ENCODE measurements around the gene UNC93B1.

The UNC93B1 gene

DNA sequence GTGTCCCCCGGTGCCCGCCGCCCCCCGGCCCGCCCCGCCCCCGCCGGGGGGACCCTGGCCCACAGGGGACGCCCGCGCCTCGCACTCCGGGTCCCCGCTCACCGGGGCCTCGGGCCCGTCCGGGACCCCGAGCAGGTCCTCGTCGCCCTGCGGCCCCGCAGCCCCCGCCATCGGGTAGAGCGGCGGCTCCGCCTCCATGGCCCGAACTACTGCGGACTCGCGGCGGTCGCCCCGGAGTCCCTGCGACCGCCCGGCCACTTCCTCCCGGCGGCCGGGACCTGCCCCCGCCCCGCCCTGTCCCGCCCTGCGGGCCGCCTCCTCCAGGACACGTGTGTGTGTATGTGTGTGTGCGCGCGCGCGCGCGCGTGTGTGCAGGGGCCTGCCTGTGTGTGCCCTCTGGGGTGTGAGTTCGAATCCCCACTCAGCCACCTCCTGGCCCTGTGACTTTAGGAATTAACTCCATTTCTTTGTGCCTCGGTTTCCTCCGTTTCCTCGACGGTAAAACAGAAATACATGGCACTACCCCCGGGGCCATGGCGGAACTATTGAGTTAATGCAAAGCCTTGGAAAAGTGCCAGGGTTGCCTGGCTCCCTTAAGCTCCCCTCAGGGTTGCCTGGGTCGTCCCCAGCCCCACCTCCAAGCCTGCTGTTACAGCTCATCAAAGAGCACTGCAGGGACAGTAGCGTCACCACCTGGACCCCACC lies at the start of gene UNC93B1:
Gene UNC93B1 (minus strand): TSS at position 252 of the 705 bp plus-strand sequence. CDS start 54 bp downstream, at position 198.
- peak; percentile 76 for DNase-seq

- DNase-seq = no peak
Observed at GRCh38 chr11:68053117-68053516, 49.2 kb upstream of the UNC93B1 start.

GRCh38 chr11:68052137-68052873 lies 48.4 kb upstream of the UNC93B1 start:
- DNase-seq = no peak

GRCh38 chr11:68051191-68052136 lies 47.6 kb upstream of the UNC93B1 start:
- DNase-seq = no peak

GRCh38 chr11:68050371-68050841 lies 46.5 kb upstream of the UNC93B1 start:
- DNase-seq = no peak

DNA sequence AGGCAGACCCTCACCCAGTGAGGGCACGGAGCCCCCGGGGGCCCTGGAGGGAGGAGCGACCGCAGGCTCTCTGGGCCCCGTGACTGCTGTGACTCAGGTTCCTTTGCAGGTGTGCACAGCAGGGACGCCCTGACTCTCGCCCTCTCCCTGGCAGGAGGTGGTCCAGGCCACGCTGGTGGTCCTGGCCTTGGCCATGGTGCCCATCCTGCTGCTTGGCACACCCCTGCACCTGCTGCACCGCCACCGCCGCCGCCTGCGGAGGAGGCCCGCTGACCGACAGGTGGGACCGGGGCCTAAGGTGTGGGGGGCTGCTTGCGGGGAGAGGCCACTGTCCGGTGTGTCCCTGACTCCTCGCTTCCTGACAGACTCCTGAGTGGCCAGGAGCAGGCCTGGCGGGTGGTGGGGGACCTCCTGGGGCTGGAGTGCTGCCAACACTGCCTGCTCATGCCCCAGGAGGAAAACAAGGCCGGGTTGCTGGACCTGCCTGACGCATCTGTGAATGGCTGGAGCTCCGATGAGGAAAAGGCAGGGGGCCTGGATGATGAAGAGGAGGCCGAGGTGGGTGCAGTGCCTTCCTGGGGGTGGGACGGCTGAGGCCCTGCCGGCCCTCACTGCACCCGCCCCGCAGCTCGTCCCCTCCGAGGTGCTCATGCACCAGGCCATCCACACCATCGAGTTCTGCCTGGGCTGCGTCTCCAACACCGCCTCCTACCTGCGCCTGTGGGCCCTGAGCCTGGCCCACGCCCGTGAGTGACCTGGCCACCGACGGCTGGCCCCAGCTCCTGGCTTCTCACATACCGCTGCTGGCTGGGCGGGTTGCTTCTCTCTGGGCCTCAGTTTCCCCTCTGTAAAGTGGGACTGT lies 45.8 kb upstream of the UNC93B1 start:
- no peak for DNase-seq

- DNase-seq = no peak
Observed at GRCh38 chr11:68048681-68049508, 45.0 kb upstream of the UNC93B1 start.

DNA sequence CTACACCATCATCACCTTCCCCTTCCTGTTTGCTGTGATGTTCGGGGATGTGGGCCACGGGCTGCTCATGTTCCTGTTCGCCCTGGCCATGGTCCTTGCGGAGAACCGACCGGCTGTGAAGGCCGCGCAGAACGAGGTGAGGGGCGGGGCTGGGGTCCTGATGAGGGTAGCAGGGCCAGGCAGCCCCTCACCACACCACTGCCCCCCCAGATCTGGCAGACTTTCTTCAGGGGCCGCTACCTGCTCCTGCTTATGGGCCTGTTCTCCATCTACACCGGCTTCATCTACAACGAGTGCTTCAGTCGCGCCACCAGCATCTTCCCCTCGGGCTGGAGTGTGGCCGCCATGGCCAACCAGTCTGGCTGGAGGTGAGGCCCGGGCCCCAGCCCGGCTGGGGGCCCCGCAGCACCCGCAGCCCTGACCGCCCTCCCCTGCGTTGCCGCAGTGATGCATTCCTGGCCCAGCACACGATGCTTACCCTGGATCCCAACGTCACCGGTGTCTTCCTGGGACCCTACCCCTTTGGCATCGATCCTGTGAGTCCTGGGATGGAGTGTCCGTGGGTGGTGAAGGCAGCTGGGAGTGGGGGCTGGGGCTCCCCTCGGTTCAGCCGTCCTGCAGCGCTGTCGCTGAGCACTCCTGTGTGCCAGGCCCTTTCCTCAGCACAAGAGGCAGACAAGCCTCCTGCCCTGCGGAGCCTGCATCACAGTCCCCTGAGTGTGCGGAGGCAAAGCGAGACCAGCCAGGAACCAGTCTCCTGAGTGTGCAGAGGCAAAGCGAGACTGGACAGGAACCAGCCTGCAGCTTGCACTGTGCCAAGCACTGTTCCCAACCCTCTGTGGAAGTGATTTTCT lies 43.8 kb upstream of the UNC93B1 start:
- DNase-seq = no peak

GRCh38 chr11:68044898-68045351 lies 41.0 kb upstream of the UNC93B1 start:
- no peak for DNase-seq

DNA sequence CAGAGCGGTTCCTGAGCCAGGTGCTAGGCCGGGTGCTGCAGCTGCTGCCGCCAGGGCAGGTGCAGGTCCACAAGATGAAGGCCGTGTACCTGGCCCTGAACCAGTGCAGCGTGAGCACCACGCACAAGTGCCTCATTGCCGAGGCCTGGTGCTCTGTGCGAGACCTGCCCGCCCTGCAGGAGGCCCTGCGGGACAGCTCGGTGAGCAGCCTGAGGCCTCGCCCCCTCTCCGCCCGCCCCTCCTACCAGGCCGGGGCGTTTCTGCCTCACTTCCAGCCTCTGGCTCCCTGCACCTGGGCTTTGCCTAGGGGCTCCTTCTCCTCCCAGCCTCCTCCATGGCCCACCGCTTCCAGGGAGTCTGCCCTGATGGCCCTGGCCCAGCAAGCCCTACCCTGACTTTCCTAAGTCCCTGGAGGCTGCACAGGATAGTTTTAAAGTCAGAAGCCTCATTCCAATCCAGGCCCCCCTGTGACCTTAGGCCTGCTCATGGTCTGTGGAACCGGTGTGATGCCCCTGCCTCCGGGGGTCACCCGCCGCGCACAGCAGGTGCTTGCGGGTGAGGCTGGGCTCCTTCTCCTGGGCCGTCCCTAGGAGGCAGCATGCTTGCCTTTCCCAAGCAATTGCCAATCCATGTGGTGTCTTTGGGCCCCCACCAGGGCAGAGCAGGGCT lies 40.4 kb upstream of the UNC93B1 start:
- no peak for DNase-seq

DNA sequence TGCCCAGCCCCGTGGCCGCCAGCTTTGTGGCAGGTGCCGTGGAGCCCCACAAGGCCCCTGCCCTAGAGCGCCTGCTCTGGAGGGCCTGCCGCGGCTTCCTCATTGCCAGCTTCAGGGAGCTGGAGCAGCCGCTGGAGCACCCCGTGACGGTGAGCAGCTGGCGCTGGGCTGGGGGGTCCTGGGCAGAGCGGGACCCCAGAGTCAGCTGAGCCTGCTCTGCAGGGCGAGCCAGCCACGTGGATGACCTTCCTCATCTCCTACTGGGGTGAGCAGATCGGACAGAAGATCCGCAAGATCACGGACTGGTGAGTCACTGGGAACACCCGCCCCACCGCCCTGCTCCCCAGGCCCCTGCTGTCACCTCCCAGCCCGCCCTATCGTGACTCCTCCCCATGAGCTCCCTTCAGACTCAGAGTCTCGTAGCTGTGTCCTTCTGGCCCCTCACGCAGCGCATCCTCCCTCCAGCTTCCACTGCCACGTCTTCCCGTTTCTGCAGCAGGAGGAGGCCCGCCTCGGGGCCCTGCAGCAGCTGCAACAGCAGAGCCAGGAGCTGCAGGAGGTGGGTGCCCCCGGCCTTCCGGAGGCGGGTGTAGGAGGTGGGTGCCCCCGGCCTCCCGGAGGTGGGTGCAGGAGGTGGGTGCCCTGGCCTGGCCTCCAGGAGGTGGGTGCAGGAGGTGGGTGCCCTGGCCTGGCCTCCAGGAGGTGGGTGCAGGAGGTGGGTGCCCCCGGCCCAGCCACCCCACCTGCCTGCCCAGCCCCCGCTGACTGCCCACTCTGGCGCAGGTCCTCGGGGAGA lies 39.6 kb upstream of the UNC93B1 start:
- DNase-seq = no peak

- no peak for DNase-seq
Observed at GRCh38 chr11:68043029-68043348, 39.1 kb upstream of the UNC93B1 start.

DNA sequence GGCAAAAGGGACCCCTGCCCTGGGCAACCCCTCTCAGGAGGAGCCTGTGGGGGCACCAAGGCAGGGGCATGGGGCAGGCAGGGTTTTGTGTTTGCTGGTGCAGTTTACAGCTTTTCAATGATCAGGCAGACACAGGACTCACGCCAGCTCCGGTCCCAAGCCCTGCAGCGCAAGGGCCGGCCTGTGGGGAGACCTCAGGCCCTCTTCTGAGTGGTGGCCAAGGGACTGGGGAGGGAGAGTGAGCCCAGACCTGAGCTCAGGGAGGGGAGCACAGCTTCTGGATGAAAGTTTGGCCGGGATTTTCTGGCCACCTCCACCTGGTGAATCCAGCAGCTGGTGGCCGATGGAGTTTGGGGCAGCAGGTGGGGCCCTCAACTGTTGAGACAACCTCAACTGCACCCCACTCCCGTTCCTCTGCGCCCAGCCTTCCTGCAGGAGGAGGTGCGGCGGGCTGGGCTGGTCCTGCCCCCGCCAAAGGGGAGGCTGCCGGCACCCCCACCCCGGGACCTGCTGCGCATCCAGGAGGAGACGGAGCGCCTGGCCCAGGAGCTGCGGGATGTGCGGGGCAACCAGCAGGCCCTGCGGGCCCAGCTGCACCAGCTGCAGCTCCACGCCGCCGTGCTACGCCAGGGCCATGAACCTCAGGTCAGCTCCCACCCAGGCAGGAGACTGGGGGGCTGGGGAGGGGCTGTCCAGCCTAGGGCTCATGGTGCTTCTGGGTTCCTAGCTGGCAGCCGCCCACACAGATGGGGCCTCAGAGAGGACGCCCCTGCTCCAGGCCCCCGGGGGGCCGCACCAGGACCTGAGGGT lies 38.5 kb upstream of the UNC93B1 start:
- no peak for DNase-seq

DNA sequence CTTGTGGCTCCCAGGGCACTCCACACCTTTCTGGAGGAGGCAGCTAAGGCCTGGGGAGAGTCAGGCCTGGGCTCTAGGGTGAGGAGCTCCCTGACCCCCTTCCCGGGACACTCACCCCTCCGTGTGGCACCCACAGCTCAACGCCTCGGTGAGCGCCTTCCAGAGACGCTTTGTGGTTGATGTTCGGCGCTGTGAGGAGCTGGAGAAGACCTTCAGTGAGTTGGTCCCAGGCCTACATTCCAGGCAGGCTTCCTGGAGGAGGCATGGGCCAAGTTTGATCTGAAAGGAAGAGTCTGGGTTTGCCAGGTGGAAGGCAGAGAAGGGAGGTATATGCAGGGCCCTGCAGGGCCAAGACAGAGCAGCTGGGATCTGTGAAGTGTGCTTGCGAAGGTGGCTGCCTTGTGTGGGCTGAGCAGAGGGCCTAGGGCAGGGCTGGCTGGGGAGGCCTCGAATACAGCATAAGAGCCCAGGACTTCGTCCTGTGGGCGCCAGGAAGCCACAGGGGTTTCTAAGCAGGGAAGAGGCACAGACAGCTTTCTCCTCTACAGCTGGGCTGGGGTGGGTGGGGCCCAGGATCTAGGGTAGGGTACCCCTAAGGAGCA lies 37.8 kb upstream of the UNC93B1 start:
- no peak for DNase-seq

- no peak for DNase-seq
Observed at GRCh38 chr11:68040957-68041591, 37.2 kb upstream of the UNC93B1 start.

- DNase-seq = peak; percentile 23
Observed at GRCh38 chr11:68040101-68040956, 36.4 kb upstream of the UNC93B1 start.
